Fibroblast of villous mesenchyme (primary cell): ENCODE measurements around the gene IPO5. TPM values are rescaled to one million over a fixed set of nuclear protein-coding genes. Genes with fewer than 3 reads are reported as not detected.
"Not testable (repeated sequence)": the region's sequence is repeated elsewhere in the genome, so short reads cannot be mapped to it uniquely, and the experiment has no call there.

Experiments
- DNase-seq: peaks from one replicate; pipeline ENCODE4 v3.0.0-alpha.2; 2010; ENCODE audit warnings: low read depth
- H3K4me3 ChIP-seq: 2 replicates; pipeline ENCODE4 v1.5.1; 2011; ENCODE audit warnings: low read depth, mild to moderate bottlenecking, low read length
- total RNA-seq: library from RNA; depleted of rRNA; stranded (reverse); fragments of >200 nt; gene quantifications from 2 replicates; pipeline ENCODE4 v1.2.3, GENCODE V29; 2012
- TF ChIP-seq, protein P1 (sequence below): IDR thresholded peaks from 2 replicates; pipeline ENCODE4 v1.5.1; 2012; ENCODE audit warnings: low read depth, mild to moderate bottlenecking, low read length; ENCODE audit not compliant: insufficient read depth

The IPO5 gene
- total RNA-seq, 1 donor = 282 TPM

DNA sequence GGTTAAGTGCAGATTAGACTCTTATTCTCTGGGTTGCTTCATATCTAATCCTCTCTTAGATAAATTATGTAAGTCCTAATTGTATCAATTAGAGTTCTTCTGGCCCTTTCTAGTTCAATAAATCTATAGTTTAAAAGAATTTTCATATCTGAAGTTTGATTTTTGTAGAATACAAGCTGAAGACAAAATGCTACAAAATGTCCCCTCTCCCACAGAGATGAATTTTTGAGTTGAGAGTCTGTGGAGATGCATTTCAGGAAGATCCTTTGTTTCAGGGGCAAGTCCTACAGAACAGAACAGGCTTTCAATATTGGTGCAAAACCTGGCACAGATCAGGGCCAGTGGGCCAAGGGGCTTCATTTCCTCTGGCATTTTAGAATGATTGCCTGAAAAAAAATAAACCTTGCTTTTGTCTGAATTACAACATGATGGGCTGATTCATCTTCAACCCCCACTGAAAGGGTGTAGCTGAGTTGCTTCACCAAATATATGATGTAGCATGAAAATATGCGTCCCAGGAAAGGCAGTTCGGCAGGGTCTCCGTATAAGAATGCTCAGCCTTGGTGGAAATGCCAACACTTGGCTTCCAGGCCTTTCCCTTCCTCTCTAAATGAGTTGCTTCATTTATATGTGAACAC, 6.4 kb upstream of the IPO5 start:
- TF ChIP-seq, protein P1, sequence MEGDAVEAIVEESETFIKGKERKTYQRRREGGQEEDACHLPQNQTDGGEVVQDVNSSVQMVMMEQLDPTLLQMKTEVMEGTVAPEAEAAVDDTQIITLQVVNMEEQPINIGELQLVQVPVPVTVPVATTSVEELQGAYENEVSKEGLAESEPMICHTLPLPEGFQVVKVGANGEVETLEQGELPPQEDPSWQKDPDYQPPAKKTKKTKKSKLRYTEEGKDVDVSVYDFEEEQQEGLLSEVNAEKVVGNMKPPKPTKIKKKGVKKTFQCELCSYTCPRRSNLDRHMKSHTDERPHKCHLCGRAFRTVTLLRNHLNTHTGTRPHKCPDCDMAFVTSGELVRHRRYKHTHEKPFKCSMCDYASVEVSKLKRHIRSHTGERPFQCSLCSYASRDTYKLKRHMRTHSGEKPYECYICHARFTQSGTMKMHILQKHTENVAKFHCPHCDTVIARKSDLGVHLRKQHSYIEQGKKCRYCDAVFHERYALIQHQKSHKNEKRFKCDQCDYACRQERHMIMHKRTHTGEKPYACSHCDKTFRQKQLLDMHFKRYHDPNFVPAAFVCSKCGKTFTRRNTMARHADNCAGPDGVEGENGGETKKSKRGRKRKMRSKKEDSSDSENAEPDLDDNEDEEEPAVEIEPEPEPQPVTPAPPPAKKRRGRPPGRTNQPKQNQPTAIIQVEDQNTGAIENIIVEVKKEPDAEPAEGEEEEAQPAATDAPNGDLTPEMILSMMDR = no peak
- no peak overlapping the region for H3K4me3 ChIP-seq
- peak; percentile 68 for DNase-seq

DNA sequence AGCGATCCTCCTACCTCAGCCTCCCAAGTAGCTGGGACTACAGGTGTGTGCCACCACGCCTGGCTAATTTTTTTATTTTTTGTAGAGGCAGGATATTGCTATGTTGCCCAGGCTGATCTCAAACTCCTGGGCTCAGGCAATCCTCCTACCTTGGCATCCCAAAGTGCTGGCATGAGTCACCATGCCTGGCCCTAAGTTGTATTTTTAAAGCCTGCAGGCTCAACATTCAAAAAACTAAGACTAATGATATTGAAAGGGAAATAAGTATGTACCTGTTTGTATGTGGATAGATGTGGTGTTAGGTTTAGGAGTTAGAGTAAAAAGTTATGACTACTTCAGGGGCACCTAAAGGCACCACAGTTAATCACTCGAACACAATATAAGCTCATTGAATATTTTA, 5.4 kb upstream of the IPO5 start:
- TF ChIP-seq, protein P1 = no peak
- no peak overlapping the region for H3K4me3 ChIP-seq
- DNase-seq = no peak

GRCh38 chr13:97949316-97949715, 4.2 kb upstream of the IPO5 start:
- DNase-seq, H3K4me3 ChIP-seq: not testable (repeated sequence)

- DNase-seq = no peak
- no peak overlapping the region for H3K4me3 ChIP-seq
- TF ChIP-seq, protein P1 = no peak
These were observed 2.1 kb upstream of the IPO5 start for GRCh38 chr13:97951376-97951775.

DNA sequence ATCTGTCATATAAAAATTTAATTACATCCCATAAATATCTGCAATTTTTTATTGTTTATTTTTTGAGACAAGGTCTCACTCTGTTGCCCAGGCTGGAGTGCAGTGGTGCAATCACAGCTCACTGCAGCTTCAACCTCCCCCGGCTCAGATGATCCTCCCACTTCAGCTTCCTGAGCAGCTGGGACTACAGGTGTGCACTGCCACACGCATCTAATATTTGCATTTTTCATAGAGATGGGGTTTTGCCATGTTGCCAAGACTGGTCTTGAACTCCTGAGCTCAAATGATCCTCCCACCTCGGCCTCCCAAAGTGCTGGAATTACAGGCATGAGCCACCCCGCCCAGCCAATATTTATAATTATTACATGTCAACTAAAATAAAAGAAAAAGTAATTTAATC, 644 bp upstream of the IPO5 start:
- not testable (repeated sequence) for DNase-seq, H3K4me3 ChIP-seq

DNA sequence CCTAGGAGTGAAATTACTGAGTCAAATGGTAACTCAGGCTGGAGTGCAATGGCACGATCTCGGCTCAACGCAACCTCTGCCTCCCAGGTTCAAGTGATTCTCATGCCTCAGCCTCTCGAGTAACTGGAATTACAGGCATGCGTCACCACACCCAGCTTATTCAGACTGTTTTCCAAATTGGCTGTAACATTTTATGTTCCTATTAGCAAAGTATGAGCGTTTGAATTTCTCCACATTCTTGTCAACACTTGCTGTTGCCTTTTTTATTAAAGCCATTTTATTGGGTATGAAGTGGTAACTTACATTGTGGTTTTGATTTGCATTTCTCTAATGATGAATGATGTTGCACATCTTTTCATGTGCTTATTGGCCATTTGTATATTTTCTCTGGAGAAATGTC, 7.9 kb downstream of the IPO5 start:
- DNase-seq = no peak
- TF ChIP-seq, protein P1 = no peak
- no peak overlapping the region for H3K4me3 ChIP-seq

GRCh38 chr13:97962887-97963286, 9.4 kb downstream of the IPO5 start:
- no peak overlapping the region for H3K4me3 ChIP-seq
- no peak for DNase-seq
- TF ChIP-seq, protein P1 = no peak

GRCh38 chr13:97967226-97967625, 13.8 kb downstream of the IPO5 start:
- no peak for DNase-seq
- H3K4me3 ChIP-seq = no peak overlapping the region
- TF ChIP-seq, protein P1 = no peak
